ENCODE results near the gene FHIT. TPM values are rescaled to one million over a fixed set of nuclear protein-coding genes. Genes with fewer than 3 reads are reported as not detected.

FHIT gene
- total RNA-seq, 1 experiment from 2014 or later: 9.8 TPM

DNA sequence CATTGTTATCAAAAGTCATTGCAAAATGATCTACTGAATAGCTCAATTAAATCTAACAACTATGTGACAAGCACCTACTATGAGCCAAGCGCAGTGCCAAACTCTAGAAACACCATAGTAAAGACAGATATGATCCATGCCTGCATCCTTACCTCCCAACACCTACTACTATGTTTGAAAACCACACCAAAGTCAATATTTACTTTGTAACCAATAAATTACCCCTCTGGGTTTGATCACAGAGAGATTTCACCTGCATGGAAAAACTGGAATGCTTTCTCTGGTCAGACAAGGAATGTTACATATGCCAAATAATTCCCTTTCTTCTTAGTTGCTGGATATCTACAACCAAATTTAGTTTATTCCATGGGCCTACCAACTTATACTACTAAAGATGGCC lies 422.2 kb downstream of the FHIT start:
- BruUV-seq (replicated peaks): no TSS peak
- Histone ChIP-seq H4K20me1 (ENCODE audit: insufficient read depth) (no peaks in the 10 kb centered on the region), H3K27me3 (ENCODE audit: insufficient read depth, low read depth) (no peaks in the 10 kb centered on the region), H3K27ac (no peak overlapping the region), H3K9me3 (ENCODE audit: insufficient read depth, low read depth) (no peaks in the 10 kb centered on the region), H3K4me3 (no peak overlapping the region), H3K36me3 (ENCODE audit: low read depth) (no peaks in the 10 kb centered on the region), H3K9me2 (ENCODE audit: insufficient read depth) (no peaks in the 10 kb centered on the region), H3K4me2 (no peak overlapping the region), H3F3A (ENCODE audit: insufficient read depth, low read depth) (no peaks in the 10 kb centered on the region), H2AFZ (no peak overlapping the region), H3K4me1 (replicated peaks; ENCODE audit: insufficient read depth) (no peaks in the 10 kb centered on the region), H3K79me2 (ENCODE audit: low read depth) (no peaks in the 10 kb centered on the region)
- POLR2A ChIA-PET (ENCODE audit: unreplicated experiment): no interaction called here
- CTCF ChIA-PET: no interaction called here
- TF ChIP-seq, protein P1, sequence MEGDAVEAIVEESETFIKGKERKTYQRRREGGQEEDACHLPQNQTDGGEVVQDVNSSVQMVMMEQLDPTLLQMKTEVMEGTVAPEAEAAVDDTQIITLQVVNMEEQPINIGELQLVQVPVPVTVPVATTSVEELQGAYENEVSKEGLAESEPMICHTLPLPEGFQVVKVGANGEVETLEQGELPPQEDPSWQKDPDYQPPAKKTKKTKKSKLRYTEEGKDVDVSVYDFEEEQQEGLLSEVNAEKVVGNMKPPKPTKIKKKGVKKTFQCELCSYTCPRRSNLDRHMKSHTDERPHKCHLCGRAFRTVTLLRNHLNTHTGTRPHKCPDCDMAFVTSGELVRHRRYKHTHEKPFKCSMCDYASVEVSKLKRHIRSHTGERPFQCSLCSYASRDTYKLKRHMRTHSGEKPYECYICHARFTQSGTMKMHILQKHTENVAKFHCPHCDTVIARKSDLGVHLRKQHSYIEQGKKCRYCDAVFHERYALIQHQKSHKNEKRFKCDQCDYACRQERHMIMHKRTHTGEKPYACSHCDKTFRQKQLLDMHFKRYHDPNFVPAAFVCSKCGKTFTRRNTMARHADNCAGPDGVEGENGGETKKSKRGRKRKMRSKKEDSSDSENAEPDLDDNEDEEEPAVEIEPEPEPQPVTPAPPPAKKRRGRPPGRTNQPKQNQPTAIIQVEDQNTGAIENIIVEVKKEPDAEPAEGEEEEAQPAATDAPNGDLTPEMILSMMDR (conservative IDR thresholded peaks at IDR 0.05): no peak
- TF ChIP-seq EZH2 (IDR thresholded peaks at IDR 0.05; ENCODE audit: low read depth): no peak
- intact Hi-C loops (cut with micrococcal nuclease; ENCODE audit: unreplicated experiment): no loop called here
- no peak for DNase-seq

DNA sequence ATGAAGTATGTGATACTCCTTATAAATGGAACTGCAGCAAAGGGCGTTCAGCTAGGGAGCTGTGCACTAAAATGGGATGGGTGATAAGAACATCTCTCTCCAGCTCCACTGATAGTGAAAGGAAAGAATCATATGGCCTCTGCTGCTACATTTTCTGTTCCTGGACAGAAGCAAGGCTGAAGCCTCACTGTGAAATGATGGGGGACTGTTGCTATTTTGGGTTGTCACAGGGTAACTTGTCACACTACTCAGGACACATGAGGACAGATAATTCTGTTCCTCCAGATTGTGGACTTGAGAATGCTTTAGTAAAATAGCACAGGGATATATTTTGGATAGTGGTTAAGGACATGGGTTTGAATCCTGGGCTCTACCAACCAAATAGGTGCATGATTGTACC lies 423.6 kb downstream of the FHIT start:
- Histone ChIP-seq H3K4me2 (no peak overlapping the region), H3K27me3 (ENCODE audit: insufficient read depth, low read depth) (no peaks in the 10 kb centered on the region), H3K9me3 (ENCODE audit: insufficient read depth, low read depth) (no peaks in the 10 kb centered on the region), H3K79me2 (ENCODE audit: low read depth) (no peaks in the 10 kb centered on the region), H3K27ac (no peak overlapping the region), H3K36me3 (ENCODE audit: low read depth) (no peaks in the 10 kb centered on the region), H4K20me1 (ENCODE audit: insufficient read depth) (no peaks in the 10 kb centered on the region), H2AFZ (no peak overlapping the region), H3F3A (ENCODE audit: insufficient read depth, low read depth) (no peaks in the 10 kb centered on the region), H3K9me2 (ENCODE audit: insufficient read depth) (no peaks in the 10 kb centered on the region), H3K4me1 (replicated peaks; ENCODE audit: insufficient read depth) (no peaks in the 10 kb centered on the region), H3K4me3 (no peak overlapping the region)
- intact Hi-C loops (cut with micrococcal nuclease; ENCODE audit: unreplicated experiment): no loop called here
- BruUV-seq (replicated peaks): no TSS peak
- DNase-seq: no peak
- ChIA-PET POLR2A (ENCODE audit: unreplicated experiment) (no interaction called here), CTCF (no interaction called here)
- TF ChIP-seq, protein P1 (conservative IDR thresholded peaks at IDR 0.05): no peak
- TF ChIP-seq EZH2 (IDR thresholded peaks at IDR 0.05; ENCODE audit: low read depth): no peak

DNA sequence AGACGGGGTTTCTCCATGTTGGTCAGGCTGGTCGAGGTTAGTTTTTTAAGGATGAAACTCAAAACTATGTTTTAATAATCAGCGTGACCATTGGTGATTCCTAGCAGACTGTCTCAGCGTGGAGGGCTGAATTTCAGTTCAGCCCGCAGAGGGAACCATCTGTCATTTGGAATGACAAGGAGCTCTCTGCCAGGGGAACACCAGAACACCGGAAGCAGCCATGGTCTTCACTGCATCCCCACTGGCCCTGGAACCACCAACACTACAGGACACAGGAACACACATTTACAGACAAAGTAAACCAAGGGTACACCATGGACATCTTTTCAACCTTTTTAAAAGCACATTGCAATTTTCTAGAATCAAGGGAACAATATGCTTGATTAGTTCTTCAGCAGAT lies 424.7 kb downstream of the FHIT start:
- no peaks in the 10 kb centered on the region for H3K4me1 ChIP-seq (replicated peaks; ENCODE audit: insufficient read depth)
- H3K79me2 ChIP-seq (ENCODE audit: low read depth): no peaks in the 10 kb centered on the region
- CTCF ChIA-PET: no interaction called here
- POLR2A ChIA-PET (ENCODE audit: unreplicated experiment): no interaction called here
- no peak overlapping the region for H3K27ac ChIP-seq
- H3K4me2 ChIP-seq: no peak overlapping the region
- no peak overlapping the region for H3K4me3 ChIP-seq
- no TSS peak for BruUV-seq (replicated peaks)
- TF ChIP-seq EZH2 (IDR thresholded peaks at IDR 0.05; ENCODE audit: low read depth): no peak
- TF ChIP-seq, protein P1 (conservative IDR thresholded peaks at IDR 0.05): no peak
- no peaks in the 10 kb centered on the region for H3F3A ChIP-seq (ENCODE audit: insufficient read depth, low read depth)
- H3K9me2 ChIP-seq (ENCODE audit: insufficient read depth): no peaks in the 10 kb centered on the region
- H3K9me3 ChIP-seq (ENCODE audit: insufficient read depth, low read depth): no peaks in the 10 kb centered on the region
- no peaks in the 10 kb centered on the region for H4K20me1 ChIP-seq (ENCODE audit: insufficient read depth)
- no peak overlapping the region for H2AFZ ChIP-seq
- intact Hi-C loops (cut with micrococcal nuclease; ENCODE audit: unreplicated experiment): no loop called here
- no peak for DNase-seq
- H3K27me3 ChIP-seq (ENCODE audit: insufficient read depth, low read depth): no peaks in the 10 kb centered on the region
- no peaks in the 10 kb centered on the region for H3K36me3 ChIP-seq (ENCODE audit: low read depth)

Measured in PC-9 (cell line).